WI38 (cell line): ENCODE results near the gene LRRC73.
"Not testable (repeated sequence)": the region's sequence is repeated elsewhere in the genome, so short reads cannot be mapped to it uniquely, and the experiment has no call there.

ENCODE experiments used
- H3K4me3 ChIP-seq: 2 replicates; pipeline ENCODE4 v1.5.1; 2011; ENCODE audit warnings: low read depth, mild to moderate bottlenecking, control low read depth, low read length
- TF ChIP-seq, protein P1 (sequence below): IDR thresholded peaks from 2 replicates; pipeline ENCODE4 v1.5.1; 2012; ENCODE audit warnings: low read depth, mild to moderate bottlenecking, control low read depth, low read length

Gene LRRC73

DNA sequence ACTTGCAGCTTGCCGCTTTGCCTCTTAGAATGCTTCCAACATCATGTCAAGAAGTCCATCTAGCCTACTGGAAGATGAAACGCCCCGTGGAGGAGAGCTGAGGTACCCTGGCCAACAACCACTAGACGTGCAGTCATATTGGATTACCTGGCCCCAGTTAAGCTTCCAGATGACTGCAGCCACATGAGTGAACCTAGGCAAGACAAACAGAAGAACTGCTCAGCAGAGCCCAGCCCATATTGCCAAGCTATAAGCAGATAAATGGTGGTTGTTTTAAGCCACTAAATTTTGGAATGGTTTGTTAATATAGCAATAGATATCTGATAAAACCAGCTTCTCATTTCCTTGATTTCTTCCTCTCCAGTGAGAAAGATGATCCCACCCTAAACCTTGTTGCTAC lies 50.1 kb downstream of the LRRC73 start:
- TF ChIP-seq, protein P1, sequence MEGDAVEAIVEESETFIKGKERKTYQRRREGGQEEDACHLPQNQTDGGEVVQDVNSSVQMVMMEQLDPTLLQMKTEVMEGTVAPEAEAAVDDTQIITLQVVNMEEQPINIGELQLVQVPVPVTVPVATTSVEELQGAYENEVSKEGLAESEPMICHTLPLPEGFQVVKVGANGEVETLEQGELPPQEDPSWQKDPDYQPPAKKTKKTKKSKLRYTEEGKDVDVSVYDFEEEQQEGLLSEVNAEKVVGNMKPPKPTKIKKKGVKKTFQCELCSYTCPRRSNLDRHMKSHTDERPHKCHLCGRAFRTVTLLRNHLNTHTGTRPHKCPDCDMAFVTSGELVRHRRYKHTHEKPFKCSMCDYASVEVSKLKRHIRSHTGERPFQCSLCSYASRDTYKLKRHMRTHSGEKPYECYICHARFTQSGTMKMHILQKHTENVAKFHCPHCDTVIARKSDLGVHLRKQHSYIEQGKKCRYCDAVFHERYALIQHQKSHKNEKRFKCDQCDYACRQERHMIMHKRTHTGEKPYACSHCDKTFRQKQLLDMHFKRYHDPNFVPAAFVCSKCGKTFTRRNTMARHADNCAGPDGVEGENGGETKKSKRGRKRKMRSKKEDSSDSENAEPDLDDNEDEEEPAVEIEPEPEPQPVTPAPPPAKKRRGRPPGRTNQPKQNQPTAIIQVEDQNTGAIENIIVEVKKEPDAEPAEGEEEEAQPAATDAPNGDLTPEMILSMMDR = no peak
- no peak overlapping the region for H3K4me3 ChIP-seq

DNA sequence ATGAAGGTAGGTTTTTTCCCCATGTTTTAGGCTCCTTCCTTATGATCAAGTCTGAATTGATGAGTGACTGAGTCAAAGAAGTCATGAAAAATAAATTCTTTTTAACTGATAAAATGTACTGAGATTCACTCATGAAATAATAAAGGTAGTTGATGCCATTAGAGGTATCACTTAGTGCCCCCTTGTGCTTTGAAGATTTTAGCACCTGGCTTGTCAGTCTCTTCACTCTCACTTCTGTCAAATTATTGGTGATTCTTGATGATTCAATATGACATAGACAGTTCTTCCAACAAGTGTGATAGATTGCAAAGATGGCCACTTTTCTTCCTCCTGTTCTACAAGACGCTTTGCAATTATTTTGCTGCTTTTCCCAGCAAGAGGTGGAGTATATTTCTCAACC lies 50.6 kb downstream of the LRRC73 start:
- TF ChIP-seq, protein P1 = no peak
- H3K4me3 ChIP-seq = no peak overlapping the region

DNA sequence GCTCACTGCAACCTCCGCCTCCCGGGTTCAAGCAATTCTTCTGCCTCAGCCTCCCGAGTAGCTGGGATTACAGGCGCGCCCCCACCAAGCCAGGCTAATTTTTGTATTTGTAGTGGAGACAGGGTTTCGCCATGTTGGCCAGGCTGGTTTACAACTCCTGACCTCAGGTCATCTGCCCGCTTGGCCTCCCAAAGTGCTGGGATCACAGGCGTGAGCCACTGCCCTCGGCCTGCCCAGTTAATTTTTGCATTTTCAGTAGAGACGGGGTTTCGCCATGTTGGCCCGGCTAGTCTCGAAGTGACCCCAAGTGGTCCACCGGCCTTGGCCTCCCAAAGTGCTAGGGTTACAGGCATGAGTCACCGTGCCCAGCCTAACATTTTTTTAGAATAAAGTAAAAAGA lies 52.0 kb downstream of the LRRC73 start:
- not testable (repeated sequence) for H3K4me3 ChIP-seq

DNA sequence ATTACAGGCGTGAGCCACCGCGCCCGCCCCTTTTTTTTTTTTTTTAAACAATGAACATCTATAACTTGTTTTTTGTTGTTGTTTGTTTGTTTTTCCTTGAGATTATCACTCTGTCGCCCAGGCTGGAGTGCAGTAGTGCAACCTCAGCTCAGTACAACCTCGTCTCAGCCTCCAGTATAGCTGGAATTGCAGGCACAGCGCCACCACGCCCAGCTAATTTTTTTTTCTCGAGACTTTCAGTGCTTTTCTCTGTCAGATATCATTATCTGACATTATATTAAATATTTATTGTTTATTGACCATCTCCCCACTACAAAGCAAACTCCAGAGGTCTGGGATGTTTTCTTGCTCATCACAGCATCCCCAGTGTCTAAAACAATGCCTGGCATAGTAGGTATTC lies 52.5 kb downstream of the LRRC73 start:
- TF ChIP-seq, protein P1 = no peak

More for the DNA sequence above, 52.5 kb downstream of the LRRC73 start:
- no peak overlapping the region for H3K4me3 ChIP-seq
